ENCODE measurements around the gene MEGF9. TPM values are rescaled to one million over a fixed set of nuclear protein-coding genes. Genes with fewer than 3 reads are reported as not detected.

The MEGF9 gene
- total RNA-seq, 2 experiments from 2014 or later = 6.4 to 6.7 TPM

DNA sequence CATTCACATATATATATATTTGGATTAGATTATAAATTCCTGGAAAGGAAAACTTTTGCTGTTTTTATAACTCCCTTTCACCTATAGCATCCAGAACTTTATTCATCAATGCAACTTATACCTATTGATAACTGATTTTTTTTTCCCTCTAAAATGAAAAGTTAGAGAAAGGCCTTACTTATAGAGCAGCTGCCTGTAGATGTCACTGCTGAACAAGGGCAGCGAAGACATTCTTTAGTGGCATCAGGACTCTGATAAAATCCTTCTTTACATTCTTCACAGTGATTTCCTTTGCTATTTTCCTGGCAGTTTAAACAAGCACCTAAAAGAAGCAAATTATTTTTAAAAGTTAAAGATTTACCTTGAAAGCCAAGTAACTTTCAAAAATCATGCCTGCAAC lies 102.1 kb downstream of the MEGF9 start:
- no peak for ATAC-seq
- CTCF ChIA-PET = interaction anchor here (0.8 kb wide), 1 partner anchor 13 kb away, joined by 3 read pairs; no protein-coding TSS in a partner anchor

DNA sequence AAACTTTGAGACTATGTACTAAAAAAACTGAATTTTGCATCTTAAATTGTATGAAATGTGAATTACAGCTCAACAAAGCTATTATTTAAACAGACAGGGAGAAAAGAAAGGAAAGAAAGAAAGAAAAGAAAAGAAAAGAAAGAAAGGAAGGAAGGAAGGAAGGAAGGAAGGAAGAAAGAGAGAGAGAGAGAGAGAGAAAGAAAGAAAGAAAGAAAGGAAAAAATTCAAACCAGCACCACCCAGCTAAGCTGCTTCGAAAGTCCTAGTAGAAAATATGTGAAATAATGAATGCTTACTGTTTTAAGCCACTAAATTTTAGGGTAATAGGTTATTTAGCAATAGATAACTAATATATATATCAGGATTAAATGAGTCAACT lies 102.6 kb downstream of the MEGF9 start:
- no peak overlapping the region for H3K27ac Mint-ChIP-seq
- no peak for DNase-seq
- no peaks in the 10 kb centered on the region for H3K4me1 Mint-ChIP-seq
- H3K4me3 Mint-ChIP-seq = no peak overlapping the region
- ATAC-seq = no peak
- no peaks in the 10 kb centered on the region for H3K27me3 Mint-ChIP-seq
- no peaks in the 10 kb centered on the region for H3K9me3 Mint-ChIP-seq (ENCODE audit: low read depth)
- H3K36me3 Mint-ChIP-seq = peaks cover 3% of the 10 kb centered on the region
- CTCF ChIA-PET = interaction anchor here (0.8 kb wide), 1 partner anchor 12 kb away, joined by 3 read pairs; no protein-coding TSS in a partner anchor

More for the DNA sequence above, 102.1 kb downstream of the MEGF9 start:
- no peaks in the 10 kb centered on the region for H3K9me3 Mint-ChIP-seq (ENCODE audit: low read depth)
- H3K27me3 Mint-ChIP-seq = no peaks in the 10 kb centered on the region
- no peak for DNase-seq
- H3K4me1 Mint-ChIP-seq = no peaks in the 10 kb centered on the region
- no peak overlapping the region for H3K27ac Mint-ChIP-seq
- H3K36me3 Mint-ChIP-seq = peaks cover 3% of the 10 kb centered on the region
- H3K4me3 Mint-ChIP-seq = no peak overlapping the region

DNA sequence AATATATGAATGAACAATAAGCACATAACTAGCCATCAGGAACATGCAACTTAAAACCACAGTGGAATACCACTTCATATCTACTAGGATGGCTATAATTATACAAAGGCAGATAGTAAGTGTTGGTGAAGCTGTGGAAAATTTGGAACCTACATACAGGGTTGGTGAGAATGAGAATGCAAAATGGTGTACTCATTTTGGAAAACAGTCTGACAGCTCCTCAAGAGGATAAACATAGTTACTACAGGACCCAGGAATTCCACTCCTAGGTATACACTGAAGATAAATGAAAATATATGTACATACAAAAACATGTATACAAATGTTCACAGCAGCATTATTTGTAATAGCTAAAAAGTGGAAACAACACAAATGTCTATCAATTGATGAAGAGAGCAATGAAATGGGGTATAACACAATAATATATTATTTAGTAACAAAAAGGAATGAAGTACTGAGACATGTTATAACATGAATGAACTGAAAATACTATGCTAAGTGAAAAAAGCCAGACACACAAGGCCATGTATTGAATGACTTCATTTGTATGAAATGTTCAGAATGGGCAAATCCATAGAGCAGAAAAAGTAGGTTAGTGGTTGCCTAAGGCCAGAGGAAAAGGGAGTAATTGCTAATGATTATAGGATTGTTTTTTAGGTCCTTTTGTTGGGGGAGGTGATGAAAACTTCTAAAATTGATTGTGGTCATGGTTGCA lies 103.1 kb downstream of the MEGF9 start:
- ATAC-seq (no peak), DNase-seq (no peak)
- CTCF ChIA-PET = interaction anchor here (0.9 kb wide), 1 partner anchor 10 kb away, joined by 3 read pairs; no protein-coding TSS in a partner anchor
- Mint-ChIP-seq H3K9me3 (ENCODE audit: low read depth) (no peaks in the 10 kb centered on the region), H3K27me3 (no peaks in the 10 kb centered on the region), H3K4me3 (no peak overlapping the region), H3K4me1 (no peaks in the 10 kb centered on the region), H3K27ac (no peak overlapping the region), H3K36me3 (peaks cover 3% of the 10 kb centered on the region)

DNA sequence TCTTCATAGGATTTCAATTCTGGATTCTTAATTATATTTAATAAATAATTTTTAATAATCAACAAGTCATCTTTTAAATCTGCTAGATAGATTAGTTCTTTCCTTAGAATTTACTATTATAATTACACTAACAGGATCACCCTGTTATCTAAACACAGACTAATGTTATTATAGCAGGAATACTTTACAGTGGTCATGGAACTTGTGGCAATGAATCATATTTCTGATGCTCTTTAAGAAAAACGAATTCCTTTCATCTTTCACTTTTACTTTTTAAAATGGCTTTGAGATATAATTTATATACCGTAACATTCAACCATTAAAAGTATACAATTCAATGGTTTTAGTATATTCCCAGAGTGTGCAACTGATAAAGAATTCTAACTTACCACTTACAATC lies 104.6 kb downstream of the MEGF9 start:
- H3K9me3 Mint-ChIP-seq (ENCODE audit: low read depth) = no peaks in the 10 kb centered on the region
- H3K27me3 Mint-ChIP-seq = no peaks in the 10 kb centered on the region
- ATAC-seq = no peak
- H3K27ac Mint-ChIP-seq = no peak overlapping the region
- H3K4me3 Mint-ChIP-seq = no peak overlapping the region
- H3K36me3 Mint-ChIP-seq = peaks cover 3% of the 10 kb centered on the region
- CTCF ChIA-PET = interaction anchor here (0.8 kb wide), 1 partner anchor 36 kb away, joined by 3 read pairs; no protein-coding TSS in a partner anchor
- H3K4me1 Mint-ChIP-seq = no peaks in the 10 kb centered on the region
- no peak for DNase-seq

DNA sequence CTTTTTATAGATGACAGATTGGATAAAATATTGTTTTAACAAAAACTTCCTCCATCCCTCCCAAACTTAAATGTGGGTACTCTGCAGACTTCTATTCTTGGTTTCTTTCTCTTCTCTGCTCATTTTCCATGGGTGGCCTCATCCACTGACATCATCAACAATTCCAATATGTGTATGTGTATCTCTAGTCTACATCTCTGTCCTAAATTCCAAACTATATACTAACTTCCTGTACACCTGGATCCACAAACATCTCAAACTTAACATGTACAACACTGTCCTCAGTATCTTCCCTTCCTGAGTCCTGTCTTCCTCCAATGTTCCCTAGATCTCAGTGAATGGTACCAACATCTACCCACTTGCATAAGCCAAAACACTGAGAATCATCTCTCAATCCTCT lies 105.8 kb downstream of the MEGF9 start:
- CTCF ChIA-PET = no interaction called here
- H3K36me3 Mint-ChIP-seq = peaks cover 3% of the 10 kb centered on the region
- DNase-seq = no peak

DNA sequence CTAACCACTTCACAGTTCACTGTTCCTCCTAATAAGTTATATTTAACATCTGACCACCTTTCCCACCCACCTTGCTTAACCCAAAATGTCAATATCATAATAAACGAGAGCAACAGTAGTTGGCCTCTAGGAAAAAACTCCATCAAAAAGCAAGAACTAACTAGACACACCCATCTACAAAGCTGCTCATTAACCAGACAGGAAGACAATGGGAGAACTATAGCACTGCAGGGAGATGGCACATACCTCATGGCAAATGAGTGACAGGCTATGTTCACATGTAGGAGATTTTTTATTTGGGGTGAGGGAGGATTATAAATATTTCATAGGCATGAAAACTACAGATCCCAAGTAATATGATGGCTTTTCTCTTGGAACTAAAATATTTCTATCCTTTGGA lies 110.7 kb downstream of the MEGF9 start:
- no peak overlapping the region for H3K27ac Mint-ChIP-seq
- peaks cover 1% of the 10 kb centered on the region for H3K4me1 Mint-ChIP-seq
- DNase-seq (no peak), ATAC-seq (no peak)
- CTCF ChIA-PET = interaction anchor here (1.4 kb wide), 1 partner anchor 456 kb away, joined by 3 read pairs; no protein-coding TSS in a partner anchor
- no peak overlapping the region for H3K4me3 Mint-ChIP-seq
- H3K36me3 Mint-ChIP-seq = peaks cover 3% of the 10 kb centered on the region
- H3K27me3 Mint-ChIP-seq = no peaks in the 10 kb centered on the region
- H3K9me3 Mint-ChIP-seq (ENCODE audit: low read depth) = no peaks in the 10 kb centered on the region

More for the DNA sequence above, 105.8 kb downstream of the MEGF9 start:
- ATAC-seq = no peak
- Mint-ChIP-seq H3K4me3 (no peak overlapping the region), H3K4me1 (no peaks in the 10 kb centered on the region), H3K27me3 (no peaks in the 10 kb centered on the region), H3K27ac (no peak overlapping the region), H3K9me3 (ENCODE audit: low read depth) (no peaks in the 10 kb centered on the region)

DNA sequence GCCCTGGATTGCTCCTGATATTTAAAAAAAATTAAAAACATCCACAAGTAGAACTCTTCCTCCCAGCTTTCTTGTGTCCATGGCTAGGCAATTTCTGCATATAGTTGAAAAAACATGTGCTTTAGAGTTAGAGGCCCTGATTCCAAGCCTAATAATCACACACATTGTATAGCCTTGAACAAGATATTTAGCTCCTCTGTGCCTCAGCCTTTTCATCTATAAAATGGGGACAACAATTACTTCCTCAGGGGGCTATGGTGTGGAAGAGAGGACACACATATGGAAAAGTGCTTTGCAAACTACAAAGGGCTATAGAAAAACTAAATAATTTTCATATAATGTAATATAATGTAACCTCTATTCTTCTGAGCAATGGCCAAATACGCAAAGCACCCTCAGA lies 111.3 kb downstream of the MEGF9 start:
- no peak for DNase-seq
- no peak overlapping the region for H3K27ac Mint-ChIP-seq
- H3K4me1 Mint-ChIP-seq = peaks cover 3% of the 10 kb centered on the region
- peaks cover 2% of the 10 kb centered on the region for H3K36me3 Mint-ChIP-seq
- no peaks in the 10 kb centered on the region for H3K27me3 Mint-ChIP-seq
- ATAC-seq = no peak
- H3K4me3 Mint-ChIP-seq = no peak overlapping the region
- CTCF ChIA-PET = no interaction called here
- no peaks in the 10 kb centered on the region for H3K9me3 Mint-ChIP-seq (ENCODE audit: low read depth)

DNA sequence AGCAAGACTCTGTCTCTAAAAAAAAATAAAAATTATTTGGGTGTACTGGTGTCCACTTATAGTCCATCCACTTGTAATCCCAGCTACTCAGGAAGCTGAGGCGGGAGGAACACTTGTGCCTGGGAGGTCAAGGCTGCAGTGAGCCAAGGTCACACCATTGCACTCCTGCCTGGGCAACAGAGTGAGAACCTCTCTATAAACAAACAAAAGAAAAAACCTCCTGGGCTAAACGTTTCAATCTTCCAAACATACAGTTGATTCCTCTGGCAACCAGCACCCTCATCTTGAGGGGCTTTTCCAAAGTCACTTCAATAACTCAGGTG lies 120.4 kb downstream of the MEGF9 start:
- no peak overlapping the region for H3K27ac Mint-ChIP-seq
- no peak for DNase-seq

DNA sequence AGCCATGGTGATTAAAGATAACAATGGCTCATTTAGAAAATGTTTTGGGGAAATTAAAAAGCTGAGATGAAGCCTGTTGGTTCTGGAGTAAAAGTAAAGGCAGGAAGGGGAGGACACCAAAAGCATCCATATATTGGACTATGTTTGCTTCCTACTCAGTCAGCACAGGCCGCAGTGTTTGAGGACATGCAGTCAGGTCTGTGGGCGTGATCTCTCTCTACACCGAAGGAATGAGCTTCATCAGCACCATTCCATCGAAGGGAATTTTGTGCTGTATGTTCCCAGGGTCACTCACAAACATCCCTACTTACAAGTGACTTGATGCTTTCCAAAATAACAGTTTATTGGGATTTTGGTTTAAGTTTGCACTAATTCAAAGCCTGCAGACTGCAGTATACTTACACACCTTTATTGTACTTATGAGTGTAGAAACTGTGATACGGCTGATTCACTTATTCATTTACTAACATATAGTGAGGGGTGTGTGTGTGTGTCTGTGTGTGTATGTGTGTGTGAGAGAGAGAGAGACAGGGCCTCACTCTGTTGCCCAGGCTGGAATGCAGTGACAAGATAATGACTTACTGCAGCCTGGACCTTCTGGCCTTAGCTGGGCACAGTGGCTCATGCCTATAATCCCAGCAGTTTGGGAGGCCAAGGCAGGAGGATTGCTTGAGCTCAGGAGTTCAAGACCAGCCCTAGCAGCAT lies 120.9 kb downstream of the MEGF9 start:
- Mint-ChIP-seq H3K4me3 (no peak overlapping the region), H3K4me1 (no peaks in the 10 kb centered on the region), H3K27ac (no peak overlapping the region), H3K9me3 (ENCODE audit: low read depth) (no peaks in the 10 kb centered on the region), H3K36me3 (no peaks in the 10 kb centered on the region), H3K27me3 (no peaks in the 10 kb centered on the region)
- no peak for DNase-seq
- CTCF ChIA-PET = no interaction called here
- ATAC-seq = no peak

More for the DNA sequence above, 120.4 kb downstream of the MEGF9 start:
- no peaks in the 10 kb centered on the region for H3K36me3 Mint-ChIP-seq
- H3K4me3 Mint-ChIP-seq = no peak overlapping the region
- no peaks in the 10 kb centered on the region for H3K27me3 Mint-ChIP-seq
- CTCF ChIA-PET = no interaction called here
- ATAC-seq = no peak
- peaks cover 3% of the 10 kb centered on the region for H3K4me1 Mint-ChIP-seq
- no peaks in the 10 kb centered on the region for H3K9me3 Mint-ChIP-seq (ENCODE audit: low read depth)

DNA sequence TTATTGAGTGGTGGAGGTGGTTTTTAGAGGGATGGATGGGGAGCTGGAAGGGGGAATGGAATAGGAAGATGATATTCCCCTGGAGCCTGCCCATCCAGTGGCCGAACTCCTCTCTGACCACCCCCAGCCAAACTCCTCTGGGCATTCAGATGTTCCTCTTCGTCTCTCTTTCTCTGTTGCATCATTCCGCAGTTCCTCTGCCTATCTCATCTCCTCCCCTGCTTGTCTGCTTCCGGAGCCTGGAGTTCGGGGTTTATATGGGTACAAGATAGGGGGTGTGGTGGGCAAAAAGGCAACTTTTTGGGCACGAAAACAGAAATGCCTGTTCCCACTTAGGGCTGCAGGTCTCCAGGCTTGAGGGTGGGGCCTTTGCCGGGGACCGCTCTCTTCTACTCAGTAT lies 122.1 kb downstream of the MEGF9 start:
- Mint-ChIP-seq H3K4me1 (no peaks in the 10 kb centered on the region), H3K27me3 (no peaks in the 10 kb centered on the region), H3K27ac (no peak overlapping the region), H3K36me3 (no peaks in the 10 kb centered on the region), H3K9me3 (ENCODE audit: low read depth) (no peaks in the 10 kb centered on the region), H3K4me3 (no peak overlapping the region)
- DNase-seq (no peak), ATAC-seq (no peak)
- CTCF ChIA-PET = no interaction called here

DNA sequence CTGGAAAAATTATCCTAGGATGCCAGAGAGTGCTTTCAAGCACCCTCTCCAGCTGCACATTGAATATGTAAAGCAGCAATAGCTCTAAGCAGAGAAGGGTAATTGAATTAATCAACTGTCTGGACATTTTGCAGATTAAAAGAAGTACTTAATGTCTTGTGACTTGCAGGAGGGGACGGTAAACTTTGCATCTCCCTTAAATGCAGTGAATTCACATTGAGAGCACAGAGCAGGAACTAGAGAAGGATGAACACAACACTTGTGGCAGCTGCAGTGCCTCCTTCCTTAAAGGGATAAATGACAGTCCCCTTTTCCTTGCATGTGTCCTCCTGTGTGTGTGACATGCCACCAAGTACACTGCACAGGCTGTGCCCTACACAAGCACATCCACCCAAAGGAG lies 126.9 kb downstream of the MEGF9 start:
- Mint-ChIP-seq H3K27me3 (no peaks in the 10 kb centered on the region), H3K36me3 (no peaks in the 10 kb centered on the region), H3K9me3 (ENCODE audit: low read depth) (no peaks in the 10 kb centered on the region), H3K4me3 (no peak overlapping the region), H3K4me1 (peaks cover 9% of the 10 kb centered on the region), H3K27ac (no peak overlapping the region)
- DNase-seq (no peak), ATAC-seq (no peak)
- CTCF ChIA-PET = interaction anchor here (1.0 kb wide), 1 partner anchor 33 kb away, joined by 3 read pairs; no protein-coding TSS in a partner anchor

DNA sequence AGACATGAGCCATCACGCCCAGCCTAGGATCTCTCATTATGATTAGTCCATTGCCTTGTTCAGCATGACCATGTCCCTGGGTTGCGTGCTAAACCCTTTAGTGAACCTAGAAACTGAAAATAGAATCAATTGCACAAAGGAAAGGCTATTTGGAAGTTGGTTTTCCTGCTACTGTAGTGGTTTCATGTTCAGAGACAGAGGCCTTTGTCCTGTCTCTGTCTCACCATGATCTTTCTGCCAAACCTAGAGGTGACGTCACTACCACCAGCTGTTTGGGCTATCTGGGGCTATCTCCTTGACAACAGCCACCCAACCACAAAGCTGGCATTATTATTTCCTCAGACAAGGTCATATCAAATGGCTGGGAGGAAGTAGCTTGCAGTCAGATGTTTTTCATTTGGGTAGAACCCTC lies 130.3 kb downstream of the MEGF9 start:
- H3K27ac Mint-ChIP-seq = no peak overlapping the region

DNA sequence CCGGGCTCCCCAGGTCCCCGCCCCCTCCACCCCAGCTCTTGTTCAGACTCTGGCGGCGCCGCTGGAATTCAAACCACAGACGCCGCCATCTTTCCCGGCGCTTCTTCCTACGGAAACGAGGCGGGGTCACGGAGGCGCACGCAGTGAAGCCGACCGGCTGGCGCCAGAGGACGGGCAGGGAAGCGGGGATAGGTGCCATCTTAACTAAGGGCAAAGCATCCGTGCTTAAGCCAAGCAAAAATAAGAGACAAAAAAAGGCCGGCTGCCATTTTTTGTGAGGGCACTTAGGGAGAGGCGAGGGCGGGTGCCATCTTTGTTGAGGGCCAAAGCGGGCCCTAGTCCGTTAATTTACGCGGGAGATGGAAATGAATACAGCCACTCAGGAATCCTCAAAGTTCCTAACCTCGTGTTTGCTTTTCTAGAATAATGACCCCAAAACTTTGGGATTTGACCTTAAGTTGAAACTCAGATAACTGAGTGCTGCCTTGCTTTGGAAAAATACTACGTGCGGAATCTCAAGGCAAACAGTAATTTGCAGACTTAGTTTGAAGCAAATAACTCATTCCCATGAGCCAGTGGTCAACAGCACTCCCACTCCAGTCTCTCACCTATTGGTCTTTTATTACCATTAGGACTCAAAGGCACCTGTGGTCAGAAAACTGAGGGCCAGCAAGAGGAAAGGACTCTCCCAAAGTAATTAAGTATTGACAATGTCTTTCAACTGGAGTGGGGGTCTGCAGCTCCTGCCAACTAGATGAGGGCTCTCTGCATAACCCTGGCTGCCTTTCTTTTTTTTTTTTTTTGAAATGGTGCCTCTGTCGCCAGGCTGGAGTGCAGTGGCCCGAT lies 134.0 kb downstream of the MEGF9 start, which contains the start of gene CDK5RAP2:
TSS of gene CDK5RAP2 (minus strand) at position 117 of the 846 bp plus-strand sequence. CDS start 189 bp downstream, outside the sequence.
- peak within 1 kb of the TSS; percentile 93 for H3K27ac Mint-ChIP-seq
- CTCF ChIA-PET = no interaction called here

More for the DNA sequence above, 130.3 kb downstream of the MEGF9 start:
- ATAC-seq (peak; percentile 8), DNase-seq (peak; percentile 77)
- H3K36me3 Mint-ChIP-seq = peaks cover 5% of the 10 kb centered on the region
- no peaks in the 10 kb centered on the region for H3K27me3 Mint-ChIP-seq
- H3K9me3 Mint-ChIP-seq (ENCODE audit: low read depth) = no peaks in the 10 kb centered on the region
- peaks cover 29% of the 10 kb centered on the region for H3K4me1 Mint-ChIP-seq
- H3K4me3 Mint-ChIP-seq = no peak overlapping the region
- CTCF ChIA-PET = no interaction called here

More for the DNA sequence above, 134.0 kb downstream of the MEGF9 start, which contains the start of gene CDK5RAP2:
- Mint-ChIP-seq H3K9me3 (ENCODE audit: low read depth) (no peaks in the 10 kb centered on the region), H3K27me3 (no peaks in the 10 kb centered on the region), H3K36me3 (peaks cover 26% of the 10 kb centered on the region), H3K4me3 (peak within 1 kb of the TSS; percentile 96), H3K4me1 (peaks cover 48% of the 10 kb centered on the region)
- DNase-seq (peak; percentile 96), ATAC-seq (peak; percentile 99)

All from activated CD8-positive, alpha-beta memory T cell treated with anti-CD3 and anti-CD28 coated beads, Interleukin-2, amount 10 ng/mL, durations not matched to agents 7 days and 5 days (primary cell).